SK-N-MC (cell line): ENCODE data around the gene KRTAP1-5.
"Not testable (repeated sequence)": the region's sequence is repeated elsewhere in the genome, so short reads cannot be mapped to it uniquely, and the experiment has no call there.

ENCODE experiments used
- EZH2 ChIP-seq: fragments of 200-600 bp; sonication (generic); IDR thresholded peaks from one replicate; pipeline ENCODE4 v1.6.1; 2017; ENCODE audit warnings: antibody characterized with exemption
- FOXP2 ChIP-seq: optimal IDR thresholded peaks from 2 replicates; pipeline ENCODE3; 2011; ENCODE audit warnings: mild to moderate bottlenecking, moderate library complexity; ENCODE audit not compliant: insufficient read depth; ENCODE audit errors: extremely low read length, control extremely low read depth
- POLR2AphosphoS5 ChIP-seq: IDR thresholded peaks from 2 replicates; pipeline ENCODE4 v1.6.1; 2012; ENCODE audit warnings: mild to moderate bottlenecking, low read depth, low read length, borderline replicate concordance

- TF ChIP-seq EZH2, POLR2AphosphoS5, FOXP2: not testable (repeated sequence)
Observed at GRCh38 chr17:41040783-41041571, 14.0 kb upstream of the KRTAP1-5 start, which contains the start of gene KRTAP1-1.
